Upper lobe of left lung (tissue), 4 donors: ENCODE results near the gene BRF1.

ENCODE experiments used
- CTCF ChIP-seq, 6 experiments: fragments of 450-650 bp in 4 of 6; fragments of 200-600 bp in 2 of 6; sonication (generic) in 2 of 6; IDR thresholded peaks; one replicate each; pipeline ENCODE4 v1.5.1; 2016 to 2019; ENCODE audit warnings: antibody characterized with exemption in 6 of 6
- POLR2A ChIP-seq, 4 donors: fragments of 450-650 bp; IDR thresholded peaks; one replicate each; pipeline ENCODE4 v1.5.1; 2016 to 2017; ENCODE audit warnings: antibody characterized with exemption in 4 of 4, mild to moderate bottlenecking in 2 of 4
- POLR2AphosphoS5 ChIP-seq, 2 donors: sonication (generic); formaldehyde crosslinking; IDR thresholded peaks; one replicate each; pipeline ENCODE4 v1.5.1; 2017; ENCODE audit warnings: antibody characterized with exemption in 2 of 2

GRCh38 chr14:105348945-105349699 lies 48.3 kb upstream of the BRF1 start:
- no peak for TF ChIP-seq CTCF (IDR thresholded peaks at IDR 0.05)
- no peak for TF ChIP-seq POLR2AphosphoS5 (IDR thresholded peaks at IDR 0.05)
- no peak for TF ChIP-seq POLR2A (IDR thresholded peaks at IDR 0.05)
